Activated naive CD4-positive, alpha-beta T cell treated with anti-CD3 and anti-CD28 coated beads, Interleukin-2, amount 50 U/mL, for 16 hours (primary cell): ENCODE results near the gene GALNT8.
"Not testable (repeated sequence)": the region's sequence is repeated elsewhere in the genome, so short reads cannot be mapped to it uniquely, and the experiment has no call there.

Experiments
- DNase-seq: peaks from one replicate; pipeline ENCODE4 v3.0.0-alpha.2; 2020

The GALNT8 gene

DNA sequence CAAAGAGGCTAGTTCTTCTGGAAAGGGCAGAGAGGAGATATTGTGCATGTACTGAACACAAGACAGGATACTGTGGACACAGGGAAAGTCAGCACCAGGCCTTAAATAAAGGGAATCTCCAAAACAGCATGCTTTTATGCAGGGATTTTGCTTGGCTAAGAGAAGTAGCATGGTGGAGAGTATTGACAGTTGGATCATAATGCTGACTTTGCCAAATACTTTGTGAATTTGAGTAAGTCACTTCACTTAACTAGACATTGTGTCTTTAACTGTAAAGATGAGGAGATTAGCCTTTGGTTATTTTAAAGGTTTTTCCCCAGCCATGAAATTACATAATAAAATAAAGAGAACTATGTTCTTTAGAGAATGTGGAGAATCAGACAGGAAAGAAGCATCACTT, 24.5 kb downstream of the GALNT8 start:
- DNase-seq: no peak

DNA sequence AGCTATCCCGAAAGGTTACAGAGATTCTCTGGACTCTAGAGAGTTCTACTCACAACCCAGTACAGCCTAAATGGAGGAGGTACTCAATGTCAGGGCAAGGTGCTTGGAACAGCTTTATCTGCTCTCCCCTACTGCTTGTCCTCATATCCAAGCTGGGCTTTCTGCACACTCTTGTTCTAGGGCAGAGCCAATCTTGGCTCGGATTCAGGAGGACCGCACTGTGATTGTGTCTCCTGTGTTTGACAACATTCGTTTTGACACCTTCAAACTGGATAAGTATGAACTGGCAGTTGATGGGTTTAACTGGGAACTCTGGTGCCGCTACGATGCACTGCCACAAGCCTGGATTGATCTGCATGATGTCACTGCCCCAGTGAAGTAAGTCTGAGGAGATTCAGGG, 25.0 kb downstream of the GALNT8 start:
- DNase-seq: no peak

GRCh38 chr12:4751654-4752053, 31.5 kb downstream of the GALNT8 start:
- DNase-seq: not testable (repeated sequence)

- no peak for DNase-seq
These were observed 42.6 kb downstream of the GALNT8 start for GRCh38 chr12:4762773-4763172.

GRCh38 chr12:4763549-4763948, 43.3 kb downstream of the GALNT8 start:
- no peak for DNase-seq

- DNase-seq: no peak
These were observed 46.2 kb downstream of the GALNT8 start for GRCh38 chr12:4766445-4766844.

GRCh38 chr12:4767186-4767585, 47.0 kb downstream of the GALNT8 start:
- no peak for DNase-seq

- no peak for DNase-seq
These were observed 48.1 kb downstream of the GALNT8 start for GRCh38 chr12:4768341-4768740.

DNA sequence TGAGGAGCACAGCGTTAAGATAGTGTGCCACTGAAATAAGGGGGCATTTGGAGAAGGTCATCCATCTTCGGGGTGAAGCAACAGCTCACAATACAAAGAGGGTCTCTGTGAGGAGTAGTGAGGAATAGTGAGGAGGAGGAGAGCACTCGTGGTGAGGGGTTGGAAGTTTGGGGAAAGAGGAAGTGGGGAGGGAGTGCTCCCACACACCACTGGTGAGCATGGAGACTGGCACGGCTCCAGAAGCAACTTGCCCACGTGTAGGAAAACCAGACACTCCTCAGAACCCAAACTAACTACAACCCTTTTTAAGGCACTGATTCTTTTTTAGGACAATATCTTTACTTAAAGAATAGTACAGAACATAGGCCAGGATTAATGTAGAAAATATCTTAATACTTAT, 48.9 kb downstream of the GALNT8 start:
- no peak for DNase-seq

DNA sequence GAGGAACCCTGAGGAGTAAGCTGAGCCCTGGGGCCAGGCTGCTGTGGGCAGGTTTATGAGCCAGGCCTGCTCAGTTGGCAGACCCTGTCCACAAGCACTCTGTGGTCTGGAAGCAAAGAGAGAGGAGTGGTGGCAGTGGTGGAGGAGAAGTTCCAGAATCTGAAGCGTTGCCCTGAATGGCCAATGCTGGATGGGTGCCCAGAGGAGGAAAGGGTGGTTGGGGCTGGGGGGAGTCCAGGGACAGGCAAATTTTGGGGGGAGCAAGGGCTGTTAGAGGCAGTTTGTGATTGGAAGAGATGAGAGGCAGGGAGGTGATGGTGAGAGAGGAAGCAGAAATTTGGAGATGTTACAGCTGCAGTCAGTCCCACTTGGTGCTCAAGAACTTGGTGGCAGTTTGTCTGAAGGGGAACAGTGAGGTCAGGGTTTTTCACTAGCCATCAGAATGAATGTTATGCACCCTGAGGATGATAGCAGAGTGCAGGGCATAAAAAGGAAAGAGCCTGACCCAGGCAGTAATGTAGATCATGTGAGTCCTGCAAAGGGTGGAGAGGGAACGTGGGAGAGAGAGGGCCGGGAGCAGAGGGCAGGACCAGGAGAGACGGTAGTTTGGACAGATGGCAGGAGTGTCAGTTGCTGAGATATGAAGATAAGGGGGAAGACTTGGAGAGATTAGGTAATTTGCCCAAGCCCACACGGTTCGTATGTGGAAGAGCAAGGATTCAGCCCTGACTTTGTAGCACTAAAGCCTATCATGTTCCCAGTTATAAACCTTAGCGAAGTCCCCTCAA, 51.2 kb downstream of the GALNT8 start:
- DNase-seq: no peak

DNA sequence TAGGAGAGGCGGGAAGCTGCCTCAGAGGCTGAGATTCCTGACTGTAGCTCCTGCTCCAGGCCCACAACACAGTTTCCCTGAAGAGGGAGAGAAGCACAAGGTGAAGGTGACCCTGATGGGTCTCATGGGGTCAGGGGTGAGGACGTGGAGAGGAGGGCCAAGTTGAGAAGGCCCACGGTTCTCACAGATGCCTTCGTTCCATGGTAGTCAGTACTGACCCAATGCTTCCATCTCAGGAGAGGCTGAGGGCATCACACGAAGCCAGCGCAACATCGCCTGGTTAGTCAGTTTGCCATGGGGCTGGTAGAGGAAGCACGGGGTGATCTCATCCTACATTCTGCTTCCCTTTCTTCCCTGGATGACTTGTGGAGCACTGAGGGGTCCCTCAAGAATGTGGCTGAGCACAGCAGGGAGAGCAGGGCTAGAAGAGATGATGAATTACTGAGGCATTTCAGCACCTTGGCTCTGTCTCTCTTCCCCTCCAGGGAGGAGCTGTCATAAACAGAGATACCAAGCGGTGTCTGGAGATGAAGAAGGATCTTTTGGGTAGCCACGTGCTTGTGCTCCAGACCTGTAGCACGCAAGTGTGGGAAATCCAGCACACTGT, 51.9 kb downstream of the GALNT8 start:
- no peak for DNase-seq

DNA sequence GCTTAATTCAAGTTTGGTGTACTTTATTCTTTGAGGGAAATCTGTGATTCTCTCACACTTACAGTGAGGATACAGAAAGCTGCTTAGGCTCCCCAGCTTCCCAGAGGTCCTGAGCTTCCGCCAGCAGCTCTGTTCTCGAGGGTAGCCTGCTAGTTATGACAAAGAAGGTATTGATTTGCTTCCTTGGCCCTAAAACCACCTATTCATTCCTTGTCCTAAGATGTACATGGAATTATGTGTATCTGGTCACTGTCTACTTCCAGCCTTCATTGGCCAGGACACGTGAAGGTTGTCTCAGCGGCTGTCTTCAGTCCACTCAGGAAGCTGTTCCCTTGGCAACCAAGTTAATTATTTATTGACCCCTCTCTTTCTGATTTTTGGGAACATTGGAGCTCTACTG, 55.7 kb downstream of the GALNT8 start:
- DNase-seq: no peak

DNA sequence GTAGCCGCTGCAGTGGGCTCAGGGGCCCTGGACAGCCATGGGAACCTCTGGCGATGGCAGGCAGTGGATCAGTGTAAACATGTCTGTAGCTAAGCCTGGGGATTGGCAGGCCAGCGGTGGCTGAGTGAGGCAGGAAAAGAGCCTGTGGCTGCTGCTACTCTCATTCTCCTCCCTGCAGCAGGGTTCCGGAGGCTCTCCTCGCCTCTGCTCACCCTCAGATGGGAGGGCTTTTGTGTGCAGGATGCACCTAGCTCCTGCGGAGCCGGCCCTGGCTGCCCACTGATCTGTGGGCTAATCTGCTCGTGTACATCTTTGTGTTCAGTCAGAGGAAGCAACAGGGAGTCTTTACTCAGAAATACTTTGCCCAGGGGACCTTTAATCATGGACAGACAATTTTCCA, 59.5 kb downstream of the GALNT8 start:
- no peak for DNase-seq

GRCh38 chr12:4780641-4781611, 60.7 kb downstream of the GALNT8 start:
- no peak for DNase-seq

DNA sequence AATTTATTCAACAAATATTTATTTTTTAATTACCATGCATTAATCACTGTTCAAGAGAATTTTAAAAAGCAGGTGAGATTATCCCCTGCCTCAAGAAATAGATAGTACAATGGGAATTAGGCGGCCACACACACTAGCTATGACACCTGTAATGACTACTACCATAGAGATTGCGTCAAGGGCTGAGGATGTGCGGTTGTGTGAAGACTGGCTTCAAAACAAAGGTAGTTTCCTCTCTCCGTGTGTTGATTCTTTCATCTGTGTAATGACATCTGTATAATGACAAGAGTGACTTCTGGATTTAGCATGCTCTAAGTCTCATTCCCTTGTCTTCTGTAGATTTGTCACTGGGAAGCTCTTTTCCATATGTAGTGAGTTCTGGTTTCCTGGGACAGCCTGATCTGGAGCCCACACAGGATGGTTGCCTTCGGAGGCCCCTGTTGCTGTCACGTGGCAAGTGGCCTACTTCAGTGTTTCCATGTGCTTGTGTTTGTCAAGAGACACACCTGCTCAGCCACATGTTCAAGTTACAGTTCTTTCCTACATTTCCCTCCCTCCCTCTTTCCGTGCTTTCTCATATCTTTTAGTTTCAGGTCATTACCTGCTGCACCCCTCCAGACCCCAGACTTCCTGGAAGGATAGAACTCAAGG, 64.3 kb downstream of the GALNT8 start:
- no peak for DNase-seq

- DNase-seq: no peak
These were observed 66.6 kb downstream of the GALNT8 start for GRCh38 chr12:4786795-4787194.

DNA sequence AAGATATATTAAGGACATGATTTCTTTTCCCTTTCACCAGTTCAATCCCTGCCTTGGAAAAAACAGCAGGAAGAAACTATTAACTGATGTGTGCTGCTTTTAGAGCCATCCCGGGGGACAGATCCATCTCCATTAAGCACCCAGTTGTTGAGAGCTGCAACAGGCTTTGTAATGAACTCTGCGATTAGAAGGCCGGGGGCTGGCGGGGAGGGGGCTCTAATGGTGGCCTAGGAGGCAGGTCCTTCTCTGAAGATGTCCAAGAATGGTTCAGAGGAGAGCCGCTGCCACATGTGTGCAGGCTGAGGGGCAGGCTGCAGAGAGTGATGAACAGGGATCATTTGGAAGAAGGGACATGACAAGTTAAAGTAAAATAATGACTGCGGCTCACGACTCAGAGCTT, 67.8 kb downstream of the GALNT8 start:
- DNase-seq: no peak

- DNase-seq: no peak
These were observed 69.6 kb downstream of the GALNT8 start for GRCh38 chr12:4789776-4790175.

GRCh38 chr12:4791497-4791896, 71.3 kb downstream of the GALNT8 start:
- DNase-seq: no peak

DNA sequence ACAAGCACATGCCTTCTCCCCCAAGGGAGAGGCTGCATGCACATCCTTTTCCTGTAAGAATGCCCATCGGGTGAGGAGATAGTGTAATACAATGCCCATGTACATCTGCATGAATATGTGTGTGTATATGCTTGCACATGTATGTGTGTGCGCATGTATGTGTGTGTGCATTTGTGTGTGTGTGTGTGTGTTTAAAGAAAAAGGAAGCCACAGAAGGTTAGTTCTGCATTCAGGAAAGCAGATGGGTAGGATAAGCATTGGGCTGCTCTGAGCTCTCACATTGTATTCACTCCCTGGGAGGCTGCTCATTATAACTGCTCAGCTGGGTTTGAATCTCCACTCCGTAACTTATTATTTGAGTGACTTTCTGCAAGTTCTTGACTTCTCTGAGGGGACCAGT, 74.3 kb downstream of the GALNT8 start:
- no peak for DNase-seq

- DNase-seq: no peak
These were observed 76.0 kb downstream of the GALNT8 start for GRCh38 chr12:4796216-4796615.

- DNase-seq: no peak
These were observed 76.7 kb downstream of the GALNT8 start for GRCh38 chr12:4796694-4797482.
